HepG2 (cell line): Measurements from ENCODE around the gene SH2D3C. TPM values are rescaled to one million over a fixed set of nuclear protein-coding genes. Genes with fewer than 3 reads are reported as not detected.

Experiments used
- ATAC-seq: fragments of 200-7000 bp; cut with Tn5 transposase; 3 replicates; pipeline ENCODE4 v1.9.1; 2020; ENCODE audit warnings: mild to moderate bottlenecking, moderate library complexity
- BruUV-seq: library from RNA; stranded (reverse); fragments of 400-500 nt; replicated peaks from 2 replicates; lab custom pipeline; 2021; lab: Mats Ljungman, UMichigan
- CTCF ChIA-PET: fragments of 300-600 bp; formaldehyde crosslinking; extraction: SDS; loops from one replicate; lab custom pipeline; 2021; ENCODE audit warnings: low total read pairs, inconsistent platforms, low intra/inter-chr PET ratio; lab: Yijun Ruan, JAX
- POLR2A ChIA-PET: fragments of 350-600 bp; sonication (Branson Sonifier 250); formaldehyde crosslinking; loops from one replicate; lab custom pipeline; 2020; ENCODE audit warnings: antibody characterized with exemption, inconsistent platforms; lab: Yijun Ruan, JAX
- DNase-seq: peaks from one replicate; pipeline ENCODE4 v3.0.0-alpha.2; 2015; ENCODE audit warnings: low spot score
- FAIRE-seq: peaks from 3 replicates; lab custom pipeline; 2011; peaks lifted over from hg19 to GRCh38; lab: Jason Lieb, UNC
- H2AFZ ChIP-seq: one replicate; pipeline ENCODE4 v1.6.1; 2011; ENCODE audit warnings: low read length, inconsistent platforms
- H3K27ac ChIP-seq: fragments of 300-600 bp; 3 replicates; pipeline ENCODE4 v1.8.0; 2011; ENCODE audit warnings: mixed run types, mild to moderate bottlenecking, mixed read lengths, low read length, inconsistent platforms; ENCODE audit not compliant: insufficient read depth; ENCODE audit errors: extremely low read length
- H3K27me3 ChIP-seq, 2 experiments: fragments of 200-600 bp in 1 of 2; 2 replicates in 1 of 2; 3 replicates in 1 of 2; pipeline versions ENCODE4 v1.6.0 to v1.8.0; 2011; ENCODE audit warnings: low read length in 2 of 2, mild to moderate bottlenecking in 2 of 2, moderate library complexity in 2 of 2, inconsistent platforms in 1 of 2; ENCODE audit not compliant: insufficient read depth in 2 of 2, control insufficient read depth in 1 of 2
- H3K36me3 ChIP-seq, 2 experiments: fragments of 200-600 bp in 1 of 2; replicated peaks in 1 of 2; 2 replicates in 1 of 2; 3 replicates in 1 of 2; pipeline versions ENCODE4 v1.5.1 to v1.8.0; 2011; ENCODE audit warnings: low read length in 2 of 2, inconsistent platforms in 1 of 2; ENCODE audit not compliant: insufficient read depth in 2 of 2, control insufficient read depth in 1 of 2
- H3K4me1 ChIP-seq: 2 replicates; pipeline ENCODE4 v1.5.1; 2012; ENCODE audit warnings: low read length, inconsistent platforms; ENCODE audit not compliant: insufficient read depth
- H3K4me2 ChIP-seq: 2 replicates; pipeline ENCODE4 v1.6.0; 2011; ENCODE audit warnings: low read depth, low read length, inconsistent platforms
- H3K4me3 ChIP-seq, 3 experiments: fragments of 200-600 bp in 1 of 3; sonication (generic), shearing (Covaris generic) in 1 of 3; replicated peaks in 1 of 3; 2 replicates each; pipeline ENCODE4 v1.5.1; 2011 to 2016; ENCODE audit warnings: low read length in 3 of 3, inconsistent platforms in 2 of 3, low read depth in 2 of 3, mild to moderate bottlenecking in 2 of 3, control low read depth in 1 of 3, mixed read lengths in 1 of 3; ENCODE audit not compliant: insufficient read depth in 1 of 3
- H3K79me2 ChIP-seq: one replicate; pipeline ENCODE4 v1.6.1; 2011; ENCODE audit warnings: low read length, inconsistent platforms; ENCODE audit not compliant: insufficient read depth
- H3K9ac ChIP-seq: 2 replicates; pipeline ENCODE4 v1.6.0; 2011; ENCODE audit warnings: mild to moderate bottlenecking, low read depth, low read length, inconsistent platforms; ENCODE audit not compliant: insufficient read depth
- H3K9me3 ChIP-seq: 2 replicates; pipeline ENCODE4 v1.5.1; 2012; ENCODE audit warnings: mild to moderate bottlenecking, low read length
- H4K20me1 ChIP-seq: 2 replicates; pipeline ENCODE4 v1.6.0; 2011; ENCODE audit warnings: inconsistent platforms, mild to moderate bottlenecking, low read length, moderate library complexity; ENCODE audit not compliant: insufficient read depth
- BRD4 ChIP-seq: sonication (generic); formaldehyde crosslinking; IDR thresholded peaks from 2 replicates; pipeline ENCODE4 v1.4.0; 2020; ENCODE audit warnings: missing genetic modification reagents
- ERF ChIP-seq: IDR thresholded peaks from 2 replicates; pipeline ENCODE4 v1.6.1; 2018; ENCODE audit warnings: missing biosample characterization, missing genetic modification reagents
- MEIS1 ChIP-seq: sonication (generic); formaldehyde crosslinking; IDR thresholded peaks from 2 replicates; pipeline ENCODE4 v1.9.0; 2021; ENCODE audit warnings: mild to moderate bottlenecking, missing genetic modification reagents, moderate library complexity, borderline replicate concordance
- NR2C2 ChIP-seq: sonication (generic); formaldehyde crosslinking; IDR thresholded peaks from 2 replicates; pipeline ENCODE4 v1.4.0; 2020; ENCODE audit warnings: missing genetic modification reagents, mild to moderate bottlenecking, moderate library complexity, borderline replicate concordance
- PATZ1 ChIP-seq: sonication (generic); formaldehyde crosslinking; IDR thresholded peaks from 2 replicates; pipeline ENCODE4 v1.4.0; 2020; ENCODE audit warnings: missing genetic modification reagents
- POGZ ChIP-seq: sonication (generic); formaldehyde crosslinking; IDR thresholded peaks from 2 replicates; pipeline ENCODE4 v1.4.0; 2020; ENCODE audit warnings: mild to moderate bottlenecking, missing genetic modification reagents
- RBM39 ChIP-seq: fragments of 200-400 bp; formaldehyde crosslinking; IDR thresholded peaks from one replicate; pipeline ENCODE4 v1.6.1; 2018; ENCODE audit warnings: antibody characterized with exemption, mild to moderate bottlenecking, low read depth, low read length; ENCODE audit not compliant: poor library complexity, severe bottlenecking
- ZFP37 ChIP-seq: sonication (generic); formaldehyde crosslinking; IDR thresholded peaks from 2 replicates; pipeline ENCODE4 v1.4.0; 2020; ENCODE audit warnings: missing genetic modification reagents, borderline replicate concordance
- ZNF574 ChIP-seq: sonication (generic); formaldehyde crosslinking; IDR thresholded peaks from 2 replicates; pipeline ENCODE4 v1.4.0; 2020; ENCODE audit warnings: missing genetic modification reagents
- ZNF7 ChIP-seq: IDR thresholded peaks from 2 replicates; pipeline ENCODE4 v1.6.1; 2016; ENCODE audit warnings: missing biosample characterization, missing genetic modification reagents
- WGBS: methylation state at CpG from one replicate; pipeline ENCODE4 v1.1.6; 2017; ENCODE audit warnings: low lambda C conversion rate; 5-methylcytosine and 5-hydroxymethylcytosine counted together
- in situ Hi-C: cut with HindIII; loops from 2 replicates; pipeline ENCODE4 v1.10.0; 2017; ENCODE audit warnings: low pct_unique_long_range_greater_than_20kb; ENCODE audit not compliant: extremely low pct_ligation_motif_present
- intact Hi-C: fragments of 100-400 bp; cut with micrococcal nuclease; formaldehyde crosslinking; loops from one replicate; pipeline ENCODE4 v1.10.0; 2022; ENCODE audit not compliant: unreplicated experiment
- polyA plus RNA-seq, 8 experiments: library from polyadenylated mRNA; depleted of rRNA in 3 of 8; stranded (reverse) in 7 of 8; unstranded in 1 of 8; fragments of >200 nt; fragmentation: Illumina TruSeq in 4 of 8; extraction: Trizol in 4 of 8; gene quantifications; 2 replicates each; pipeline versions ENCODE4 v1.2.1 to v1.2.3, GENCODE V29; 2011 to 2016; ENCODE audit warnings: low read depth in 4 of 8, missing spikeins in 1 of 8, mixed read lengths in 1 of 8; ENCODE audit not compliant: insufficient read depth in 1 of 8
- total RNA-seq, 5 experiments: library from RNA; depleted of rRNA; stranded (reverse); fragments of >200 nt; fragmentation: Illumina TruSeq; extraction: Trizol; gene quantifications; 2 replicates each; pipeline ENCODE4 v1.2.3, GENCODE V29; 2016; ENCODE audit warnings: low read depth in 1 of 5
- TF ChIP-seq, protein P1 (sequence below): sonication (generic); formaldehyde crosslinking; IDR thresholded peaks from 2 replicates; pipeline ENCODE4 v1.5.1; 2020; ENCODE audit warnings: mild to moderate bottlenecking, missing genetic modification reagents, moderate library complexity

Gene SH2D3C
- total and polyA plus RNA-seq, 2 of the 13 experiments (the other 11 are each of a cell fraction or from before 2014, with no cell fraction given): not detected

DNA sequence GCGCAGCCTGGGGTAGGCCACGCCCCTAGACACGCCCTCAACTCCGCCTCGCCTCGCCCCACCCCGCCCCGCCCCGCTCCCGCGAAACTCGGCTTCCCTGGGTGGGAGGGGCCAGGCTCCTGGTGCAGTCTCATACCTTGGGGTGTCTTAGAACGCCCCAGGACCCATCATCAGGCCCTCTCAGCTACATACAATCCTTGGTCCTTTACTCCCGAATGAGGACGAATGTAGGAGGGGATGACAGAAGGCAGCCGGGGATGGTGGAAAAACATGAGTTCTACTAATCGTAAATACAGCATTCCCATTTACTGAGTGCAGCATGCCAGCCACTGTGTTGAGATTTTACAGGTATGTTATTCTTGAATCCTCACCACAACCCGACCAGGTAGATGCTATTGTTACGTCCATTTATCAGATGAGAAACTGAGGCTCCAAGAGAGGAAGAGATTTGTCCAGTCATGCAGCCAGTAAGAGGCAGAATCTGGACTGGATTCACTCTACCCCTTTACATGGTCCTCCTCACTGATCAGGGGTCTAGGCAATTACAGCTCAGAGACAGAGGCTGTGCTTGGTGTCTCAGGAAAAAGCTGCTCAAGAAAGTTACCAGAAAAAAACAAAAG lies 6.8 kb downstream of the SH2D3C start (continued):
- peak; percentile 11; the same call in 1 of the 2 replicates for TF ChIP-seq PATZ1 (CRISPR knock-in tag)

- peak; percentile 95 for ATAC-seq
- peaks cover 9% of the 10 kb centered on the region for H3K4me1 ChIP-seq
- no peak overlapping the region for H3K27ac ChIP-seq
- no peaks in the 10 kb centered on the region for H3K79me2 ChIP-seq
- peak overlapping the region; percentile 90 for H3K4me2 ChIP-seq
- no peak overlapping the region for H3K9ac ChIP-seq
- H2AFZ ChIP-seq: no peak overlapping the region
- intact Hi-C loops: no loop called here
- no TSS peak for BruUV-seq
- peak; percentile 67 for FAIRE-seq
- 1% methylated on average over 13 of the region's 43 CpGs for WGBS
- peak overlapping the region; percentile 40 to 70 (median 45) for H3K4me3 ChIP-seq
- H4K20me1 ChIP-seq: no peaks in the 10 kb centered on the region
- POLR2A ChIA-PET: interaction anchor here (0.9 to 1.3 kb wide), 9 partner anchors 15 to 321 kb away, joined by 3 to 9 read pairs (median 5); partner anchors contain the start of genes CDK9, PTRH1, TOR2A and TTC16
- DNase-seq: peak; percentile 89
- CTCF ChIA-PET: no interaction called here
- in situ Hi-C loops: no loop called here
- no peaks in the 10 kb centered on the region for H3K36me3 ChIP-seq
- H3K27me3 ChIP-seq: peaks cover 2 to 40% of the 10 kb centered on the region in 2 experiments; a peak in 3 of 5 replicates
- H3K9me3 ChIP-seq: no peaks in the 10 kb centered on the region
- TF ChIP-seq POGZ (CRISPR knock-in tag): 0 out of 2 replicates have a peak, but pooled peaks have one; percentile 31
- TF ChIP-seq RBM39: peak; percentile 52
- TF ChIP-seq BRD4 (CRISPR knock-in tag): no peak
- no peak for TF ChIP-seq ZFP37
- peak; percentile 51 for TF ChIP-seq ZNF574 (CRISPR knock-in tag)
- no peak for TF ChIP-seq NR2C2
- TF ChIP-seq, protein P1, sequence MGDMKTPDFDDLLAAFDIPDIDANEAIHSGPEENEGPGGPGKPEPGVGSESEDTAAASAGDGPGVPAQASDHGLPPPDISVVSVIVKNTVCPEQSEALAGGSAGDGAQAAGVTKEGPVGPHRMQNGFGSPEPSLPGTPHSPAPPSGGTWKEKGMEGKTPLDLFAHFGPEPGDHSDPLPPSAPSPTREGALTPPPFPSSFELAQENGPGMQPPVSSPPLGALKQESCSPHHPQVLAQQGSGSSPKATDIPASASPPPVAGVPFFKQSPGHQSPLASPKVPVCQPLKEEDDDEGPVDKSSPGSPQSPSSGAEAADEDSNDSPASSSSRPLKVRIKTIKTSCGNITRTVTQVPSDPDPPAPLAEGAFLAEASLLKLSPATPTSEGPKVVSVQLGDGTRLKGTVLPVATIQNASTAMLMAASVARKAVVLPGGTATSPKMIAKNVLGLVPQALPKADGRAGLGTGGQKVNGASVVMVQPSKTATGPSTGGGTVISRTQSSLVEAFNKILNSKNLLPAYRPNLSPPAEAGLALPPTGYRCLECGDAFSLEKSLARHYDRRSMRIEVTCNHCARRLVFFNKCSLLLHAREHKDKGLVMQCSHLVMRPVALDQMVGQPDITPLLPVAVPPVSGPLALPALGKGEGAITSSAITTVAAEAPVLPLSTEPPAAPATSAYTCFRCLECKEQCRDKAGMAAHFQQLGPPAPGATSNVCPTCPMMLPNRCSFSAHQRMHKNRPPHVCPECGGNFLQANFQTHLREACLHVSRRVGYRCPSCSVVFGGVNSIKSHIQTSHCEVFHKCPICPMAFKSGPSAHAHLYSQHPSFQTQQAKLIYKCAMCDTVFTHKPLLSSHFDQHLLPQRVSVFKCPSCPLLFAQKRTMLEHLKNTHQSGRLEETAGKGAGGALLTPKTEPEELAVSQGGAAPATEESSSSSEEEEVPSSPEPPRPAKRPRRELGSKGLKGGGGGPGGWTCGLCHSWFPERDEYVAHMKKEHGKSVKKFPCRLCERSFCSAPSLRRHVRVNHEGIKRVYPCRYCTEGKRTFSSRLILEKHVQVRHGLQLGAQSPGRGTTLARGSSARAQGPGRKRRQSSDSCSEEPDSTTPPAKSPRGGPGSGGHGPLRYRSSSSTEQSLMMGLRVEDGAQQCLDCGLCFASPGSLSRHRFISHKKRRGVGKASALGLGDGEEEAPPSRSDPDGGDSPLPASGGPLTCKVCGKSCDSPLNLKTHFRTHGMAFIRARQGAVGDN (CRISPR knock-in tag): peak; percentile 59
- no peak for TF ChIP-seq ZNF7 (CRISPR knock-in tag)
- TF ChIP-seq MEIS1 (CRISPR knock-in tag): peak; percentile 70; the same call in 1 of the 2 replicates
- TF ChIP-seq ERF (CRISPR knock-in tag): 0 out of 2 replicates have a peak, but pooled peaks have one; percentile 23
Observed at GRCh38 chr9:127770905-127771569, 7.4 kb downstream of the SH2D3C start.
